GM18867 (cell line): ENCODE measurements around the gene PITPNC1.
"Not testable (repeated sequence)": the region's sequence is repeated elsewhere in the genome, so short reads cannot be mapped to it uniquely, and the experiment has no call there.

Source experiments
- ATAC-seq: cut with Tn5 transposase; IDR thresholded peaks from one replicate; pipeline ENCODE4 v1.9.1; 2021; ENCODE audit warnings: mild to moderate bottlenecking, moderate library complexity; ENCODE audit not compliant: unreplicated experiment

PITPNC1 gene

GRCh38 chr17:67569873-67570272 lies 192.8 kb downstream of the PITPNC1 start:
- no peak for ATAC-seq

- no peak for ATAC-seq
Observed at GRCh38 chr17:67570797-67571196, 193.7 kb downstream of the PITPNC1 start.

GRCh38 chr17:67571478-67571877 lies 194.4 kb downstream of the PITPNC1 start:
- ATAC-seq = no peak

- peak; percentile 15 for ATAC-seq
Observed at GRCh38 chr17:67573987-67574657, 197.0 kb downstream of the PITPNC1 start.

GRCh38 chr17:67574658-67575293 lies 197.7 kb downstream of the PITPNC1 start:
- peak; percentile 44 for ATAC-seq

GRCh38 chr17:67575325-67575724 lies 198.2 kb downstream of the PITPNC1 start:
- peak; percentile 40 for ATAC-seq

GRCh38 chr17:67576471-67577115 lies 199.5 kb downstream of the PITPNC1 start:
- no peak for ATAC-seq

GRCh38 chr17:67577429-67578141 lies 200.5 kb downstream of the PITPNC1 start:
- no peak for ATAC-seq

- no peak for ATAC-seq
Observed at GRCh38 chr17:67578142-67578457, 201.0 kb downstream of the PITPNC1 start.

- ATAC-seq = not testable (repeated sequence)
Observed at GRCh38 chr17:67578679-67579405, 201.8 kb downstream of the PITPNC1 start.

GRCh38 chr17:67582673-67583081 lies 205.6 kb downstream of the PITPNC1 start:
- ATAC-seq = no peak

GRCh38 chr17:67585077-67585602 lies 208.1 kb downstream of the PITPNC1 start:
- no peak for ATAC-seq

- no peak for ATAC-seq
Observed at GRCh38 chr17:67588326-67588725, 211.2 kb downstream of the PITPNC1 start.

GRCh38 chr17:67594115-67594880 lies 217.2 kb downstream of the PITPNC1 start:
- no peak for ATAC-seq

GRCh38 chr17:67600408-67600807 lies 223.3 kb downstream of the PITPNC1 start:
- ATAC-seq = no peak

- no peak for ATAC-seq
Observed at GRCh38 chr17:67601897-67602296, 224.8 kb downstream of the PITPNC1 start.

GRCh38 chr17:67602444-67602843 lies 225.4 kb downstream of the PITPNC1 start:
- no peak for ATAC-seq

- ATAC-seq = no peak
Observed at GRCh38 chr17:67602974-67603373, 225.9 kb downstream of the PITPNC1 start.

GRCh38 chr17:67605256-67605912 lies 228.3 kb downstream of the PITPNC1 start:
- no peak for ATAC-seq
